Thymus (tissue), 11 donors: ENCODE data around the gene DNAJB1. TPM values are rescaled to one million over a fixed set of nuclear protein-coding genes. Genes with fewer than 3 reads are reported as not detected.

Experiments used
- DNase-seq, 9 donors: peaks; one replicate each; pipeline ENCODE4 v3.0.0-alpha.2; 2013; ENCODE audit warnings: low spot score in 9 of 9, low read depth in 6 of 9, missing footprints in 1 of 9
- H3K27ac ChIP-seq, 2 donors: one replicate each; pipeline ENCODE4 v1.5.1; 2013; ENCODE audit warnings: control low read depth in 1 of 2, low read depth in 1 of 2, low read length in 1 of 2, mild to moderate bottlenecking in 1 of 2, moderate library complexity in 1 of 2
- H3K27me3 ChIP-seq, 2 donors: one replicate each; pipeline ENCODE4 v1.5.1; 2013; ENCODE audit warnings: low read length in 1 of 2; ENCODE audit not compliant: control insufficient read depth in 2 of 2, insufficient read depth in 1 of 2
- H3K36me3 ChIP-seq, 2 donors: one replicate each; pipeline ENCODE4 v1.5.1; 2013; ENCODE audit warnings: low read length in 1 of 2, mild to moderate bottlenecking in 1 of 2, moderate library complexity in 1 of 2; ENCODE audit not compliant: control insufficient read depth in 2 of 2, insufficient read depth in 2 of 2
- H3K4me1 ChIP-seq, 2 donors: one replicate each; pipeline ENCODE4 v1.5.1; 2013; ENCODE audit warnings: low read length in 2 of 2; ENCODE audit not compliant: control insufficient read depth in 2 of 2, insufficient read depth in 2 of 2
- H3K4me3 ChIP-seq, 2 donors: one replicate each; pipeline ENCODE4 v1.5.1; 2013; ENCODE audit warnings: low read length in 2 of 2, control low read depth in 1 of 2, mild to moderate bottlenecking in 1 of 2
- H3K9me3 ChIP-seq, 2 donors: one replicate each; pipeline ENCODE4 v1.5.1; 2013; ENCODE audit warnings: low read length in 1 of 2, mild to moderate bottlenecking in 1 of 2; ENCODE audit not compliant: control insufficient read depth in 2 of 2, insufficient read depth in 1 of 2
- WGBS: extraction: QIAGEN DNeasy Blood & Tissue Kit; methylation state at CpG from one replicate; pipeline ENCODE4 v1.1.7; 2013; 5-methylcytosine and 5-hydroxymethylcytosine counted together
- polyA plus RNA-seq: library from polyadenylated mRNA; stranded (reverse); fragments of 200-250 nt; gene quantifications from one replicate; pipeline ENCODE4 v1.2.3, GENCODE V29; 2013
- total RNA-seq: library from RNA; stranded (reverse); fragments of 120-200 nt; gene quantifications from one replicate; pipeline ENCODE4 v1.2.4, GENCODE V29; 2013
- donor health status: healthy.

DNAJB1 gene
- total and polyA plus RNA-seq, 2 donors, result 65.0 to 70.7 TPM

- Histone ChIP-seq H3K27ac (no peak overlapping the region), H3K4me3 (no peak overlapping the region), H3K36me3 (peaks cover 31 to 54% of the 10 kb centered on the region in 2 donors), H3K9me3 (peaks cover 0 to 1% of the 10 kb centered on the region in 2 donors), H3K4me1 (peaks cover 0 to 10% of the 10 kb centered on the region in 2 donors), H3K27me3 (no peaks in the 10 kb centered on the region)
- 99% methylated on average over 16 of the region's 16 CpGs for WGBS
- no peak for DNase-seq
Observed at GRCh38 chr19:14563590-14563926, 45.4 kb upstream of the DNAJB1 start.

GRCh38 chr19:14562660-14563589 lies 44.7 kb upstream of the DNAJB1 start:
- Histone ChIP-seq H3K36me3 (peaks cover 29 to 57% of the 10 kb centered on the region in 2 donors), H3K27me3 (no peaks in the 10 kb centered on the region), H3K27ac (no peak overlapping the region), H3K9me3 (peaks cover 0 to 1% of the 10 kb centered on the region in 2 donors), H3K4me1 (peaks cover 0 to 10% of the 10 kb centered on the region in 2 donors), H3K4me3 (no peak overlapping the region)
- no peak for DNase-seq
- 94% methylated on average over 23 of the region's 23 CpGs for WGBS

DNA sequence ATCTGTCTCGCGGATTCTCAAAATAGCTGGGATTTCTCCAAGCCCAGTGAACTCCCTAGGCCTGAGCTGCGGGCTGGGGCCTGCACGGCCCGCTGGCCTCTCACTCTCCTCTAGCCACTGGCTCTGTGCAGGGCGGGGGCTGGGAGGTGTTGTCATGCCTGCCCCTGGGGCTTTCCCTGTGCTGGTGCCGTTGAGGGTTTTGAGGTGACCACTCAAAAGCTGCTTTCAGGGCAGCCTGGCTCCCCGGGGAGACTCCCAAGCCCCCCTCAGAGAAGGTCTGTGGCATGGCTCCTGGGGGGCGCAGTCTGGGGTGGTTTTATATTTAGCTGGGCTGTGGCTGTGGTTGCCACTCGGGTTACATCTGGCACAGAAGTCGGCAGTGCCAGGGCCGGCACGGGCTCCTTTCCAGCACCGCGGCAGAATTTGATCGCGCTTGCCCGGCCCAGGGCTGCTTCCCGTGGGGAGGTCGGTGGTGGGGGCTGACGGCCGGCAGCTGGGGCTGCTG lies 43.7 kb upstream of the DNAJB1 start:
- H3K4me3 ChIP-seq, result no peak overlapping the region
- peaks cover 0 to 11% of the 10 kb centered on the region in 2 donors for H3K4me1 ChIP-seq
- no peak for DNase-seq
- peaks cover 28 to 48% of the 10 kb centered on the region in 2 donors for H3K36me3 ChIP-seq
- peaks cover 0 to 1% of the 10 kb centered on the region in 2 donors for H3K9me3 ChIP-seq
- H3K27ac ChIP-seq, result peak overlapping the region in 1 of 2 donors; percentile 43
- H3K27me3 ChIP-seq, result no peaks in the 10 kb centered on the region
- 84% methylated on average over 22 of the region's 22 CpGs for WGBS

- no peak overlapping the region for H3K4me3 ChIP-seq
- WGBS, result 91% methylated on average over 8 of the region's 8 CpGs
- H3K9me3 ChIP-seq, result peaks cover 0 to 1% of the 10 kb centered on the region in 2 donors
- H3K27me3 ChIP-seq, result no peaks in the 10 kb centered on the region
- peak overlapping the region; percentile 43 to 46 for H3K27ac ChIP-seq
- no peak for DNase-seq
- H3K36me3 ChIP-seq, result peaks cover 26 to 47% of the 10 kb centered on the region in 2 donors
- H3K4me1 ChIP-seq, result peaks cover 4 to 17% of the 10 kb centered on the region in 2 donors
Observed at GRCh38 chr19:14561249-14561648, 43.1 kb upstream of the DNAJB1 start.

DNA sequence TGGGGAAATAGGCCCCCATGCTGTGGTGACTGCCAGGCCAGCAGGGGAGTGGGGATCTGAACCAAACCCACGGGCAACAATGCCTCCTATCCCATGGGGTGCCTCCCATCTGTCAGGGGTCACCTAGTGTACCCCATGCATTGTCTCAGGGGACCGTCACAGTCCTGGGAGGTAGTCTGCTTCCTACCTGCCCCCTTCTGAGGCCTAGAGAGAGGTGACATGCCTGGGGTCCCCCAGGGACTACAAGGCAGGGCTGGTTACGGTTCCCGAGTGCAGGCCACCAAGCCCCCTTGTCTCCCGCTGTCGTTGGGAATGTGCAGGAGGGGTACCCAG lies 42.5 kb upstream of the DNAJB1 start:
- H3K36me3 ChIP-seq, result peaks cover 21 to 42% of the 10 kb centered on the region in 2 donors
- H3K9me3 ChIP-seq, result peaks cover 0 to 1% of the 10 kb centered on the region in 2 donors
- no peak overlapping the region for H3K27ac ChIP-seq
- no peaks in the 10 kb centered on the region for H3K27me3 ChIP-seq
- H3K4me1 ChIP-seq, result peaks cover 5 to 18% of the 10 kb centered on the region in 2 donors
- H3K4me3 ChIP-seq, result no peak overlapping the region
- no peak for DNase-seq
- WGBS, result 92% methylated on average over 6 of the region's 6 CpGs

DNA sequence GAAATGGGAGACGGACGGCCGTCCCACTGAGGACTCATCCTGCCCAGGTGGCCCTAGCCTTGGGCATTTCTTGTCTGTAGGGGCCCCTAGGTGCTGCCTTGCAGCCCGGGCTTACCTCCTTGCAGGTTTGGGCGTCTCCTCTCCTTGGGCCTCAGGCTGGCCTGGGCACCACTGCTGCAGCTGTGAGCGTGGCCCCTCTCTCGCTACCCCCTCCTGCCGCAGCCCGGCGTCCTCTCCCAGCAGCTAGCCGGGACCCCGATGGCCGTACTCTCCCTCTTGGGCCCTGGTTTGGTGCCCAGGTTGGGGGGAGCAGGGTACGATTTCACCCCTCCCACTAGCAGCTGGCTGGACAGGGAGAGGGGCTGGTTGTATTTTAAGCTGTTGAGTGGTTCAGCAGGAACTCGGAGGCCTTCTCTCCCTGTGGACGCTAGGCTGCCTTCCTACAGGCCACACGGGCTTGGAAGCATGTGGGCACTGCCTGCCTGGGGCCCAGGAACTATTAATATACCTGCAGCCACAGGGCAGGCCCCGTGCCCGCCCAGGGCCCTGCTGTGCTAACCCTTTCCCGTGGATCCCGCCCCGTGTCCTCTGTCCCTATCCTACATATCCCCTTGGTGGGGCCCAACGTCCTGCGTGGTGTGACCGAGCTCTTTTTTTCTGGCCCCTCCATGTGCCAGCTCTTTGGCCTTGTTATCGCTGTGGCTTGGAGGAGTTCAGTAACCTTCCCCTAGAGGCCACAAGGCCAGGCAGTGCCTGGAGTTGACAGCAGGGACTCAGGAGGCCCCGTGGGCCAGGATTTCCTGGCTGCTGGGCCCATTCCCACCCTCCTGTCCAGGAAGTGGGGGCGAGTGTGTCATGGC lies 41.9 kb upstream of the DNAJB1 start:
- Histone ChIP-seq H3K4me3 (no peak overlapping the region), H3K27me3 (no peaks in the 10 kb centered on the region), H3K4me1 (peaks cover 5 to 18% of the 10 kb centered on the region in 2 donors), H3K9me3 (peaks cover 0 to 1% of the 10 kb centered on the region in 2 donors), H3K36me3 (peaks cover 17 to 37% of the 10 kb centered on the region in 2 donors), H3K27ac (no peak overlapping the region)
- DNase-seq, result no peak
- 85% methylated on average over 28 of the region's 28 CpGs for WGBS

DNA sequence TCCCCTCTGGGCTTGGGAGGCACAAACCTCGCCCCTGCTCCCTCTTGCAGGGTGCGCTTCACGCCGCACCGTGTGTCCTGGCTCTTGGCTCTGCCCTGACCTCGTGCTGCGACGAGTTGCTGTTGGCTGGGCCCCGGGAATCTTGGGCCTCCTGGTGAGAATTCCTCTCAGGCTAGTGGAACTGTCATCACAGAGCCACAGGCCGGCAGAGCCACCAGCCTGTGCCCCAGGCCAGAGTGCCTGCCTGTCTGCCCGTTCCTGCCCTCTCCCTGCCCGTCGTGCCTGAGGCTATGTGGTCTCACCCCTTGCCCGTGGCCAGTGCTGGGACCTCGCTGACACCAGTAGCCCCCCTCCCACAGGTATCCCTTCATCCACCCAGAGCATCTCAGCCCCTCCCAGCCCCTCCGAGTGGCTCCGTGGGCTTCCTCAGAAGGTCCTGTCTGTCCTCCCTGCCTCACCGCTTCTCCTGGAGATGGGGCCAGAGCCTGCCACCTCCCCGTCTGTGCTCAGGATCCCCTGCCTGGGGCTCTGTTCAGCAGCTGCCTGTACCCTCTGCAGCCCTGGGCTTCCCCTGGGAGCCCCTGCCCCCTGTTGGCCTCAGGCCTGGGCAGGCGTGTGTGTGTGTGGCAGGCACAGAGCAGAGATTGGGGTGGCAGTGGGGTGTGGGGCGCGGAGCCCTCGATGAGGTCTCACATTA lies 40.3 kb upstream of the DNAJB1 start:
- Histone ChIP-seq H3K4me1 (peaks cover 5 to 26% of the 10 kb centered on the region in 2 donors), H3K9me3 (no peaks in the 10 kb centered on the region), H3K27me3 (no peaks in the 10 kb centered on the region), H3K27ac (no peak overlapping the region), H3K36me3 (peaks cover 7 to 33% of the 10 kb centered on the region in 2 donors), H3K4me3 (no peak overlapping the region)
- no peak for DNase-seq
- 96% methylated on average over 23 of the region's 23 CpGs for WGBS

- 20% methylated on average over 18 of the region's 18 CpGs for WGBS
- peak in 7 of 9 donors; percentile 34 to 76 (median 67) for DNase-seq
- Histone ChIP-seq H3K27ac (peak overlapping the region in 1 of 2 donors; percentile 31), H3K36me3 (peaks cover 5 to 26% of the 10 kb centered on the region in 2 donors), H3K27me3 (no peaks in the 10 kb centered on the region), H3K4me1 (peaks cover 5 to 39% of the 10 kb centered on the region in 2 donors), H3K4me3 (peak overlapping the region in 1 of 2 donors; percentile 29), H3K9me3 (no peaks in the 10 kb centered on the region)
Observed at GRCh38 chr19:14556662-14557188, 38.5 kb upstream of the DNAJB1 start.
